ENCODE measurements around the gene TAMM41.
A peak's percentile ranks its signal among the peaks of the same experiment; 100 is the strongest.
"Not testable (repeated sequence)": the region's sequence is repeated elsewhere in the genome, so short reads cannot be mapped to it uniquely, and the experiment has no call there.

The TAMM41 gene

DNA sequence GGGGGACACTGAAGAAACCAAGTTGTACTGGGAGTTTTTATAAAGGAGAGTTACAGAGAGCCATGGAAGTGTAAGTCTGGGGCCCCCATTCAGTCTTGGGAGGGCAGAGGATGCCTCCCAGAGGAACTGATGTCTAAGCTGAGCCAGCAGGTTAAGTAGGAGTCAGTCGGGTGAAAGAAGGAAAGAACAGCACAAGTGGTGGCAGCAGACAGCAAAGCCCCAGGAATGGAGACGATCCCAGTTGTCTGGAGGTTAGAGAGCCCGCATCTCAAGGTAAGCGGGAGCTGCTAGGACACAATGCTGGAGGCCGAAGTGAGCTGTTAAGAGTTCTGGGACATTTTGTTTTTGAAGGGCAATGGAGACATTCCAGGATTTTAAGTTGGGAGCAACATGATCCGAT is 88.8 kb downstream of the TAMM41 start:
- peak in 1 of 2 experiments; percentile 30 for DNase-seq

DNA sequence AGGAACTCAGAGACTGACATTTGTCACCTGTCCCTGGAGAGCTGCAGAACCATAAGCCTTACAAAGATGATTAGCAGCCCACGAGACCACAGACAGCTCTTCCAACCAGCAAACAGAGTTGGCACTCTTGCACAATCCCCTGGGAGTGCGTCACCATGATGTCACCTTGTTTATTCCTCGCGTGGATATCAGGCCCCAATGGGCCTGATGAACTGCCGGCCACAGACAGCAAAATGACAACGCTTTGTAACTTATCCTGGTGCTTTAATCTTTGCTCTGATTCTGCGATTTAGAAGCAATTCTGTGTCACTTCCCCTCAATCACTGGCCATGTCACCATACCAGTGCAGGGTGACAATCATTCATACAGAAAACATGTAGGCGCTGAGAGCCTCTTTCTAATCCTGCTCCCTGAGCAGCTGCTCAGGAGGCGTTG is 89.2 kb downstream of the TAMM41 start:
- peak; percentile 8 to 72 for DNase-seq

DNA sequence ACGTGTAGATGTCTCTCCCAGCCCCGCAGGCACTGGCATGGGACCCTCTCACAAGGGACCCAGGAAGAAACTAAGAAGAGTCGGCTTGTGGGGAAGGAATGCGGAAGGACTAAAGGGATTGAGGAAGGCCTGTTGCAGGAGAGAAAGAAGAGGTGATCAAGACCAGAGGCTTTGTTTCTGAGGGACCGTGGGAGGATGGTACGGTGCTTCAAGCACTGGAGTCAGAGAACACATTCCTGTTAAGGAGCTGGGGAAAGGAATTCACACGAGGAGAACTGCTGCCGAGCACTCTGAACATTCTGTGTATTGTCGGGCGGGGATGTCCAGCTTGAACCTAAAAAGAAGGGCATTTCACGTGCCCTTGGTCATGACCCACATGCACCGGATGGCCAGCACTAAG is 91.4 kb downstream of the TAMM41 start:
- DNase-seq: no peak

DNA sequence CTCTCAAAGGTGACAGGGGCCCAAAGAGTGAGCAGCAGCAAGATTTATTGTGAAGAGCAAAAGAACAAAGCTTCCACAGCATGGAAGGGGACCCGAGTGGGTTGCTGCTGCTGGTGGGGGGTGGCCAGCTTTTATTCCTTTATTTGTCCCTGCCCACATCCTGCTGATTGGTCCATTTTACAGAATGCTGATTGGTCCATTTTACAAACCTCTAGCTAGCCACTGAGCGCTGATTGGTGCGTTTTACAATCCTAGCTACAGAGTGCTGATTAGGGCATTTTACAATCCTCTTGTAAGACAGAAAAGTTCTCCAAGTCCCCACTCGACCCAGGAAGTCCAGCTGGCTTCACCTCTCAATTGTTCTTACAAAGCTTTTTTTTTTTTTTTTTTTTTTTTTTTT is 94.4 kb downstream of the TAMM41 start:
- DNase-seq: not testable (repeated sequence)

DNA sequence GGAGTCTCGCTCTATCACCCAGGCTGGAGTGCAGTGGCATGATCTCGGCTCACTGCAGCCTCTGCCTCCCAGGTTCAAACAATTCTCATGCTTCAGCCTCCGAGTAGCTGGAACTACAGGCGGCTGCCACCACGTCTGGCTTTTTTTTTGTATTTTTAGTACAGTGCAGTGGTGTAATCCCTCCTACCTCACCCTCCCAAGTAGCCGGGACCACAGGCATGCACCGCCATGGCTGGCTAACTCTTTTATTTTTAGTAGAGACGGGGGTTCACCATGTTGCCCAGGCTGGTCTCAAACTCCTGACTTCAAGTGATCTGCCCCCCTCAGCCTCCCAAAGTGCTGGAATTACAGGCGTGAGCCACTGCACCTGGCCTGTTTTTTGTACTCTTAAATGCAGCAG is 98.4 kb downstream of the TAMM41 start:
- not testable (repeated sequence) for DNase-seq
